ENCODE results near the gene ZNF274. TPM values are rescaled to one million over a fixed set of nuclear protein-coding genes. Genes with fewer than 3 reads are reported as not detected.

ZNF274 gene
- total and polyA plus RNA-seq, 10 of the 15 experiments (the other 5 are each of a cell fraction or from before 2014, with no cell fraction given), result 2.7 to 17.6 (median 14.3) TPM

DNA sequence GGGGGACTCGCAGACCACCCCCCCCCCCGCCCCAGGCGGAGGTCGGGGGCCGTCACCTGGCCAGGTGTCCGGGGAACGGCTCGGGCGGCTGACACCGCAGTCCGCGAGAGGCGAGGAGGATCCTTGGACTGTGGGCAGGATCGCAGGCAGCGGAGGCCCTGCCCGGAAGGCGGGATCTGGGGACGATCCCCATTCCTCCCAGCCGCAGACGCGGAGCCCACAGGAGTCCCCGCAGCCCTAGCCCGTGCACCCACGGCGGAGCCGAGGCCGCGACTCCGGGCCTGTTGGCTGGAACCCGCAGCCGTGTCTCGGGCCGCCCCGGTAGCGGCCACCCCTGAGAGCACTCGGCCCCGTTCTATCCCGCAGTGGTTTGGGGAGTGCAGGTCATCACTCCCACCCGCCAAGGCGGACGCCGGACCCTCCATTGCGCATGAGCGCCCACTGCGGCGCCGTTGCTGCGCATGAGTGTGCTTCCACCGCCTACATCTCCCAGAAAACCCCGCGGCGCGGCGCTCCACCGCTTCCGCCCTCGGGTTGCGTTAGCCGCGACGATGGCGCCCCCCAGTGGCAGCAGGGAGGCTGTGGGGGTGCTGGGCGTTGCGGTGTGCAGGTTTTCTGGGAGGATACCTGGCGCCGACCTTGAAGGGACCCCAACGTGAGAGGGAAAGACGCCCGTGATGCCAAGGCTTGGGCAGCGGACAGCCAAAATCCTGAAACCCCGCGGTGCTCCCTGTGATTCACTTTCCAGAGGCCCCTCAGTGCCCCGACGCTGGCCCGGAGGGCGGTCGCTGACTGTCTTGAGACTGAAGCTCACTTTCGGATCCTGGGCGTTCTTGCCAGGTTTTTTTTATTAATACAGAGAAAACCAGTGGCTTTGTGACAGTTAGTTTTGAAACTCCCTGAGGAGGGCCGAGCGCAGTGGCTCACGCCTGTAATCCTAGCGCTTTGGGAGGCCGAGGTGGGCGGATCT is 27.9 kb upstream of the ZNF274 start (continued):
- 0 out of 4 replicates have a peak, but pooled peaks of 1 of the 2 experiments have one; percentile 16 for TF ChIP-seq BHLHE40 (IDR thresholded peaks at IDR 0.05; ENCODE audit: borderline replicate concordance in 1 of 2, low read depth in 2 of 2, low read length in 1 of 2)
- peak; percentile 88 for TF ChIP-seq RAD21 (IDR thresholded peaks at IDR 0.05; ENCODE audit: insufficient read depth, low read depth, low read length)
- TF ChIP-seq TARDBP (IDR thresholded peaks at IDR 0.05; ENCODE audit: borderline replicate concordance), result no peak
- no peak for TF ChIP-seq PAX8 (IDR thresholded peaks at IDR 0.05)
- no peak for TF ChIP-seq USF2 (IDR thresholded peaks at IDR 0.05; ENCODE audit: borderline replicate concordance, low read depth, low read length)
- TF ChIP-seq GABPA (IDR thresholded peaks at IDR 0.05; ENCODE audit: low read depth), result peak; percentile 74
- no peak for TF ChIP-seq BCL3 (IDR thresholded peaks at IDR 0.05; ENCODE audit: borderline replicate concordance, insufficient read depth, low read depth, low read length, poor library complexity, severe bottlenecking)
- TF ChIP-seq ATF3 (IDR thresholded peaks at IDR 0.05; ENCODE audit: borderline replicate concordance, extremely low read depth, low read depth, low read length), result peak; percentile 56; the same call in 1 of the 2 replicates
- TF ChIP-seq MYB (IDR thresholded peaks at IDR 0.05; ENCODE audit: borderline replicate concordance, low read depth, low read length), result no peak
- no peak for TF ChIP-seq ATF7 (IDR thresholded peaks at IDR 0.05; ENCODE audit: low read depth)
- no peak for TF ChIP-seq RAD51 (IDR thresholded peaks at IDR 0.05)
- no peak for TF ChIP-seq ZSCAN29 (IDR thresholded peaks at IDR 0.05)
- no peak for TF ChIP-seq USF1 (IDR thresholded peaks at IDR 0.05; ENCODE audit: borderline replicate concordance, extremely low read length, insufficient read depth, low read depth, low read length)
- TF ChIP-seq KAT2A (conservative IDR thresholded peaks at IDR 0.05; ENCODE audit: control insufficient read depth, low read depth, low read length), result no peak
- TF ChIP-seq BACH1 (IDR thresholded peaks at IDR 0.05; ENCODE audit: borderline replicate concordance), result no peak
- no peak for TF ChIP-seq GATAD2B (conservative IDR thresholded peaks at IDR 0.05; ENCODE audit: low read depth)
- no peak for TF ChIP-seq LARP7 (IDR thresholded peaks at IDR 0.05)
- no peak for TF ChIP-seq SMAD1 (IDR thresholded peaks at IDR 0.05; ENCODE audit: low read depth, partially characterized antibody)
- TF ChIP-seq ZZZ3 (IDR thresholded peaks at IDR 0.05; ENCODE audit: control insufficient read depth, insufficient read length, low read depth), result no peak
- TF ChIP-seq RUNX3 (IDR thresholded peaks at IDR 0.05; ENCODE audit: low read length), result peak; percentile 50
- no peak for TF ChIP-seq NFXL1 (IDR thresholded peaks at IDR 0.05; ENCODE audit: borderline replicate concordance)
- no peak for TF ChIP-seq TCF7 (IDR thresholded peaks at IDR 0.05; ENCODE audit: borderline replicate concordance)
- no peak for TF ChIP-seq HDAC6 (IDR thresholded peaks at IDR 0.05; ENCODE audit: unreplicated experiment)
- TF ChIP-seq MEF2A (IDR thresholded peaks at IDR 0.05; ENCODE audit: insufficient read depth, low read depth, low read length), result no peak
- TF ChIP-seq SUPT20H (IDR thresholded peaks at IDR 0.05; ENCODE audit: borderline replicate concordance, control insufficient read depth, low read depth, low read length), result no peak
- TF ChIP-seq CBX5 (IDR thresholded peaks at IDR 0.05; ENCODE audit: low read depth), result no peak
- no peak for TF ChIP-seq TBL1XR1 (IDR thresholded peaks at IDR 0.05; ENCODE audit: low read depth, low read length)
- no peak for TF ChIP-seq WRNIP1 (IDR thresholded peaks at IDR 0.05; ENCODE audit: borderline replicate concordance, low read depth, low read length)
